Central memory CD4-positive, alpha-beta T cell (primary cell): Measurements from ENCODE around the gene PYGB.

Source experiments
- DNase-seq: peaks from one replicate; pipeline ENCODE4 v3.0.0; 2022

Gene PYGB

DNA sequence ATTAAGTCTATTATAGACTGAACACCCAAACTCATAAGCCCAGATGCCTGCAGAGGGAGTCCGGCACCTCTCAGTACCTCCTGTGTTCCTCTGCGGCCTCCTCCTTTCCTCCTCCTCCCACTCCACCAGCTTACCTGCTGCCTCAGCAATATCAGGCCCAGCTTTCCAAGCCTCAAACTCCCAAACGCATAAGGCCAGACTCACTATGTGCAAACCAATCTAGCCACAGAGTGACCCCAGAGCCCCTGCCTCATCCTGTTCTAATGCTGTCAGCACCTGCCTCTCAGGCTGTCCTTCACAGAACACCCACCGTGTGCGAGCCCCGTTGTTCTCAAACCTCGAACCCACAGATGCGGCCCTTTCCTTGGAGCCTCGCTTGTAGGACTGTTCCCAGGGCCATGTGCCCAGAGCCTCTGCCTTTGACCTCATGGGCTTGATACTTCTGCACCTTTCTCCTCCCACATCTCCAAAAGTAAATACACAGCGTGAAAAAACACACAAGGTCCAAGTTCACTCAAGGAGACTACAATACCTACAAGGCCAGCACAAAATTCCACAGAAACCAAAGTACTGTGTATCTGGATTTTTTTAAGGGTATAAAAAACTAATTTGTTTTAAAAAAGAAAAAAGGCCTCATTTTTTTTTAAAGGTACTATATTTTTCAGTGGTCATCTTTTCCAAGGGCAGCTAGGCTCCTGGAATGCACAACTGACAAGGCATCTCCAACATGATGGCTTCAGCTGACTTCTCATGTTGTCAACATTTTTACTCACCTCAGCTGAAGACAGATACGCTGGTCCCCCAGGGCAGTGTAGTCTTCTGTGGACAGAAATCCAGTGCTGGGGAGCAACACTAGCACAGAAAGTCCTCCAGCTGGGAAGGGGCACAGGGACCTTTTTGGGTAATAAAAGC is 90.5 kb downstream of the PYGB start:
- DNase-seq: no peak

GRCh38 chr20:25339608-25340007 is 91.7 kb downstream of the PYGB start:
- no peak for DNase-seq

DNA sequence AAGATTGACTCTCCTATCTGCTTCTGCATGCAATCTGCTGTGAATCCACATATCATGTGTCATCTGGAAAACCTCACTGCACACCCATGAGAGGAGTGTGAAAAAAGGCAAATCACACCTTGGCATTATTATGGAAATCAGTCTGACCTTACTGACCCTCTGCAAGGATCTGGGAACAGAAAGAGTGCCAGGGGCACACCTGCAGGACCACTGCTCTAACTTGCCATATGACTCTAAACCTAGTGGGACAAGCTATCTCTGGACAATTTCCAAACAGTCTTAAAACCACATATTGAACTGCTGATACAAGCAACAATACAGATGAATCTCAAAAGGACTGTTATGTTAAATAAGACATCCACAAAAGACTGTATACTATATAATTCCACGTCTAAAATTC is 92.5 kb downstream of the PYGB start:
- no peak for DNase-seq

DNA sequence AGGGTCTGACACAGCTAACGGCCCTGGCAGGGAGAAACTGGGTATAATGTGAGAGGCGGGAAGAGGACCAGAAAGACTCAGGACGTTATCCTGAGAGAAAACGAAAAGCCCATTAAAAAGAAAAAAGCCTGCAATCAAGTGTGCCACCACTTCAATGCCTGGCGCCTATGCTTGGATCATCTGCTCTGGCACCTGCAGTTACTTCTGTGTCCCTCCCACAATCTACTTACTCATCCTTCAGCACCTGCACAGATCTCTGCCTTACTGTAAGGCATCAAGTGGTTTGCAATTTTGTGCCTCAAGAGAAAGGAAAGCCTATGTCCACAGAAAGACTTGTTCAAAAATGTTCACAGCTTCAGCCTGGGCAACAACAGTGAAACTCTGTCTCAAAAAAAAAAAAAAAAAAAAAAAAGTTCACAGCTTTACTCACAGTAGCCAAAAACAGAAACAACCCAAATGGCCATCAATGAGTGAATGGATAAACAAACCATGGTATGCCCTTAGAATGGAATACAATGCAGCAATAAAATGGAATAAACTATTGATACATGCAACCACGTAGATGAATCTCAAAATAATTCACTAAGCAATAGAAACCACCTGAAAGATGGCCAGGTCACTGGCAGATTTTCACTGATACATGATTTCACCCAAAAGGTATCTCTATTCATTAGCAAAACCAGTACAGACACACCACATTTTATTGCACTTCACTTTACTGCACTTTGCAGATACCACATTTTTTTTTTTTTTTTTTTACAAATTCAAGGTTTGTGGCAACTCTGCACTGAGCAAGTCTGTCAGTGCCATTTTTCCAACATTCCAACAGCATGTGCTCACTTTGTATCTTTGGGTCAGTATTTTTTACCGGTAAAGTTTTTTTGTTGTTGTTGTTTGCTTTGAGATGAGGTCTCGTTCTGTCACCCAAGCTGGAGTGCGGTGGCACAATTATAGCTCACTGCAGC is 94.1 kb downstream of the PYGB start:
- DNase-seq: no peak

DNA sequence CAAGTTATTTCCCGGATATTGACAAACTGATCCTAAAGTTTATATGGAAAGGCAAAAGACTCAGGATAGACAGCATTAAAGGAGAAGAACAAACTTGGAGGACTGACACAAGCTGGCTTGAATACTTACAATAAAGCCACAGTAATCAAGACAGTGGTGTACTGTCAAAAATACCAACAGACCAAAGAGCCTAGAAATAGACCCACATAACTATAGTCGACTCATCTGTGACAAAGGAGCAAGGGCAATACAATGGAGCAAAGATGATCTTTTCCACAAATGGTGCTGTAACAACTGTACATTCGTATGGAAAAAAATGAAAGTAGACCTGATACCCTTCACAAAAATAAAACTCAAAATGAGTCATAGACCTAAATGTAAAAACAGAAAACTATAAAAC is 96.7 kb downstream of the PYGB start:
- DNase-seq: no peak

GRCh38 chr20:25345721-25346120 is 97.8 kb downstream of the PYGB start:
- DNase-seq: no peak

GRCh38 chr20:25346349-25346748 is 98.5 kb downstream of the PYGB start:
- DNase-seq: no peak
